Erythroblast (primary cell): ENCODE data around the gene LRSAM1.

Source experiments
- GATA1 ChIP-seq: IDR thresholded peaks from 2 replicates; pipeline ENCODE4 v1.6.1; 2011; ENCODE audit warnings: low read depth, mild to moderate bottlenecking, control low read depth, low read length, moderate library complexity
- POLR2A ChIP-seq: IDR thresholded peaks from 2 replicates; pipeline ENCODE4 v1.6.1; 2011; ENCODE audit warnings: mild to moderate bottlenecking, low read length

- TF ChIP-seq POLR2A (no peak), GATA1 (no peak)
Observed at GRCh38 chr9:127543973-127544533, 92.7 kb downstream of the LRSAM1 start.
